ENCODE data around the gene SCN1B.
A peak's percentile ranks its signal among the peaks of the same experiment; 100 is the strongest.
"Not testable (repeated sequence)": the region's sequence is repeated elsewhere in the genome, so short reads cannot be mapped to it uniquely, and the experiment has no call there.

Gene SCN1B

GRCh38 chr19:35029275-35029736 is 964 bp upstream of the SCN1B start:
- not testable (repeated sequence) for H3K27ac ChIP-seq (ENCODE audit: low read length); H3K27me3 ChIP-seq (ENCODE audit: control insufficient read depth in 1 of 2, insufficient read depth in 2 of 2, low read length in 2 of 2); H3K9ac ChIP-seq (ENCODE audit: low read length in 2 of 2); H3K9me3 ChIP-seq (ENCODE audit: control insufficient read depth in 2 of 2, low read length in 2 of 2); H3K4me3 ChIP-seq (ENCODE audit: low read length in 2 of 2)
- H3K36me3 ChIP-seq (ENCODE audit: control insufficient read depth in 2 of 2, insufficient read depth in 2 of 2, low read length in 2 of 2) = peaks cover 14 to 18% of the 10 kb centered on the region in 2 donors
- H3K4me1 ChIP-seq (ENCODE audit: control insufficient read depth, insufficient read depth, low read length) = peaks cover 12% of the 10 kb centered on the region

GRCh38 chr19:35029737-35030256 is 473 bp upstream of the SCN1B start:
- H3K9ac ChIP-seq (ENCODE audit: low read length in 2 of 2) = no peak overlapping the region
- peak overlapping the region; percentile 17 to 69 for H3K4me3 ChIP-seq (ENCODE audit: low read length in 2 of 2)
- H3K36me3 ChIP-seq (ENCODE audit: control insufficient read depth in 2 of 2, insufficient read depth in 2 of 2, low read length in 2 of 2) = peaks cover 14 to 16% of the 10 kb centered on the region in 2 donors
- H3K4me1 ChIP-seq (ENCODE audit: control insufficient read depth, insufficient read depth, low read length) = peaks cover 12% of the 10 kb centered on the region
- no peak overlapping the region for H3K27ac ChIP-seq (ENCODE audit: low read length)
- no peaks in the 10 kb centered on the region for H3K27me3 ChIP-seq (ENCODE audit: control insufficient read depth in 1 of 2, insufficient read depth in 2 of 2, low read length in 2 of 2)
- no peaks in the 10 kb centered on the region for H3K9me3 ChIP-seq (ENCODE audit: control insufficient read depth in 2 of 2, low read length in 2 of 2)

GRCh38 chr19:35031072-35031881 is 1.0 kb downstream of the SCN1B start:
- H3K27ac ChIP-seq (ENCODE audit: low read length) = no peak overlapping the region
- peaks cover 12% of the 10 kb centered on the region for H3K4me1 ChIP-seq (ENCODE audit: control insufficient read depth, insufficient read depth, low read length)
- no peaks in the 10 kb centered on the region for H3K9me3 ChIP-seq (ENCODE audit: control insufficient read depth in 2 of 2, low read length in 2 of 2)
- peak overlapping the region; percentile 55 to 69 for H3K4me3 ChIP-seq (ENCODE audit: low read length in 2 of 2)
- no peaks in the 10 kb centered on the region for H3K27me3 ChIP-seq (ENCODE audit: control insufficient read depth in 1 of 2, insufficient read depth in 2 of 2, low read length in 2 of 2)
- peak overlapping the region; percentile 4 to 21 for H3K9ac ChIP-seq (ENCODE audit: low read length in 2 of 2)
- peaks cover 7% of the 10 kb centered on the region in 2 donors for H3K36me3 ChIP-seq (ENCODE audit: control insufficient read depth in 2 of 2, insufficient read depth in 2 of 2, low read length in 2 of 2)

GRCh38 chr19:35032356-35032865 is 2.1 kb downstream of the SCN1B start:
- H3K4me3 ChIP-seq (ENCODE audit: low read length in 2 of 2) = no peak overlapping the region
- peaks cover 2% of the 10 kb centered on the region in 2 donors for H3K36me3 ChIP-seq (ENCODE audit: control insufficient read depth in 2 of 2, insufficient read depth in 2 of 2, low read length in 2 of 2)
- H3K27ac ChIP-seq (ENCODE audit: low read length) = no peak overlapping the region
- no peaks in the 10 kb centered on the region for H3K9me3 ChIP-seq (ENCODE audit: control insufficient read depth in 2 of 2, low read length in 2 of 2)
- no peaks in the 10 kb centered on the region for H3K27me3 ChIP-seq (ENCODE audit: control insufficient read depth in 1 of 2, insufficient read depth in 2 of 2, low read length in 2 of 2)
- no peak overlapping the region for H3K9ac ChIP-seq (ENCODE audit: low read length in 2 of 2)
- peaks cover 12% of the 10 kb centered on the region for H3K4me1 ChIP-seq (ENCODE audit: control insufficient read depth, insufficient read depth, low read length)

- Histone ChIP-seq H3K27ac (ENCODE audit: low read length) (no peak overlapping the region), H3K36me3 (ENCODE audit: control insufficient read depth in 2 of 2, insufficient read depth in 2 of 2, low read length in 2 of 2) (no peaks in the 10 kb centered on the region), H3K27me3 (ENCODE audit: control insufficient read depth in 1 of 2, insufficient read depth in 2 of 2, low read length in 2 of 2) (no peaks in the 10 kb centered on the region), H3K9me3 (ENCODE audit: control insufficient read depth in 2 of 2, low read length in 2 of 2) (no peaks in the 10 kb centered on the region), H3K4me3 (ENCODE audit: low read length in 2 of 2) (no peak overlapping the region), H3K4me1 (ENCODE audit: control insufficient read depth, insufficient read depth, low read length) (peaks cover 12% of the 10 kb centered on the region), H3K9ac (ENCODE audit: low read length in 2 of 2) (no peak overlapping the region)
Measured at GRCh38 chr19:35033067-35034004, 3.1 kb downstream of the SCN1B start.

GRCh38 chr19:35034005-35034502 is 3.8 kb downstream of the SCN1B start:
- H3K4me3 ChIP-seq (ENCODE audit: low read length in 2 of 2) = no peak overlapping the region
- no peak overlapping the region for H3K27ac ChIP-seq (ENCODE audit: low read length)
- no peaks in the 10 kb centered on the region for H3K36me3 ChIP-seq (ENCODE audit: control insufficient read depth in 2 of 2, insufficient read depth in 2 of 2, low read length in 2 of 2)
- H3K27me3 ChIP-seq (ENCODE audit: control insufficient read depth in 1 of 2, insufficient read depth in 2 of 2, low read length in 2 of 2) = peaks cover 2 to 4% of the 10 kb centered on the region in 2 donors
- H3K9ac ChIP-seq (ENCODE audit: low read length in 2 of 2) = no peak overlapping the region
- peaks cover 12% of the 10 kb centered on the region for H3K4me1 ChIP-seq (ENCODE audit: control insufficient read depth, insufficient read depth, low read length)
- no peaks in the 10 kb centered on the region for H3K9me3 ChIP-seq (ENCODE audit: control insufficient read depth in 2 of 2, low read length in 2 of 2)

GRCh38 chr19:35034588-35035382 is 4.5 kb downstream of the SCN1B start:
- Histone ChIP-seq H3K9ac (ENCODE audit: low read length in 2 of 2) (no peak overlapping the region), H3K9me3 (ENCODE audit: control insufficient read depth in 2 of 2, low read length in 2 of 2) (no peaks in the 10 kb centered on the region), H3K27ac (ENCODE audit: low read length) (no peak overlapping the region), H3K4me3 (ENCODE audit: low read length in 2 of 2) (no peak overlapping the region), H3K4me1 (ENCODE audit: control insufficient read depth, insufficient read depth, low read length) (peaks cover 14% of the 10 kb centered on the region), H3K36me3 (ENCODE audit: control insufficient read depth in 2 of 2, insufficient read depth in 2 of 2, low read length in 2 of 2) (no peaks in the 10 kb centered on the region), H3K27me3 (ENCODE audit: control insufficient read depth in 1 of 2, insufficient read depth in 2 of 2, low read length in 2 of 2) (peaks cover 7 to 9% of the 10 kb centered on the region in 2 donors)

GRCh38 chr19:35037716-35038622 is 7.7 kb downstream of the SCN1B start:
- Histone ChIP-seq H3K9me3 (ENCODE audit: control insufficient read depth in 2 of 2, low read length in 2 of 2) (no peaks in the 10 kb centered on the region), H3K4me1 (ENCODE audit: control insufficient read depth, insufficient read depth, low read length) (peaks cover 22% of the 10 kb centered on the region), H3K36me3 (ENCODE audit: control insufficient read depth in 2 of 2, insufficient read depth in 2 of 2, low read length in 2 of 2) (no peaks in the 10 kb centered on the region), H3K27ac (ENCODE audit: low read length) (no peak overlapping the region), H3K27me3 (ENCODE audit: control insufficient read depth in 1 of 2, insufficient read depth in 2 of 2, low read length in 2 of 2) (peaks cover 18 to 26% of the 10 kb centered on the region in 2 donors), H3K4me3 (ENCODE audit: low read length in 2 of 2) (no peak overlapping the region), H3K9ac (ENCODE audit: low read length in 2 of 2) (no peak overlapping the region)
